Stomach smooth muscle (tissue), 2 donors: Measurements from ENCODE around the gene COQ9.
"Not testable (repeated sequence)": the region's sequence is repeated elsewhere in the genome, so short reads cannot be mapped to it uniquely, and the experiment has no call there.

Source experiments
- H3K27ac ChIP-seq: one replicate; pipeline ENCODE4 v1.7.0; 2013; ENCODE audit warnings: mild to moderate bottlenecking, low read length, inconsistent platforms
- H3K27me3 ChIP-seq, 2 donors: one replicate each; pipeline ENCODE4 v1.7.0; 2013; ENCODE audit warnings: low read length in 2 of 2; ENCODE audit not compliant: insufficient read depth in 2 of 2, control insufficient read depth in 1 of 2
- H3K36me3 ChIP-seq, 2 donors: one replicate each; pipeline ENCODE4 v1.7.0; 2013; ENCODE audit warnings: low read length in 2 of 2; ENCODE audit not compliant: control insufficient read depth in 2 of 2, insufficient read depth in 2 of 2
- H3K4me1 ChIP-seq: one replicate; pipeline ENCODE4 v1.7.0; 2013; ENCODE audit warnings: low read length; ENCODE audit not compliant: control insufficient read depth, insufficient read depth
- H3K4me3 ChIP-seq, 2 donors: one replicate each; pipeline ENCODE4 v1.7.0; 2013; ENCODE audit warnings: low read length in 2 of 2
- H3K9ac ChIP-seq, 2 donors: one replicate each; pipeline ENCODE4 v1.7.0; 2013; ENCODE audit warnings: low read length in 2 of 2, mild to moderate bottlenecking in 1 of 2
- H3K9me3 ChIP-seq, 2 donors: one replicate each; pipeline ENCODE4 v1.7.0; 2013; ENCODE audit warnings: low read length in 2 of 2; ENCODE audit not compliant: control insufficient read depth in 2 of 2
- donor health status: healthy.
- donor health status: Pancreatic carcinoma.

The COQ9 gene

GRCh38 chr16:57486858-57487834 lies 39.9 kb downstream of the COQ9 start:
- Histone ChIP-seq H3K9me3 (no peaks in the 10 kb centered on the region), H3K9ac (peak overlapping the region; percentile 51 to 60), H3K4me3 (peak overlapping the region; percentile 73 to 87)

GRCh38 chr16:57489229-57489628 lies 42.0 kb downstream of the COQ9 start:
- no peak overlapping the region for H3K27ac ChIP-seq
- H3K9ac ChIP-seq: no peak overlapping the region
- no peaks in the 10 kb centered on the region for H3K36me3 ChIP-seq
- no peak overlapping the region for H3K4me3 ChIP-seq
- no peaks in the 10 kb centered on the region for H3K9me3 ChIP-seq
- H3K27me3 ChIP-seq: no peaks in the 10 kb centered on the region
- H3K4me1 ChIP-seq: peaks cover 22% of the 10 kb centered on the region

More at GRCh38 chr16:57486858-57487834, 39.9 kb downstream of the COQ9 start:
- peaks cover 22% of the 10 kb centered on the region for H3K4me1 ChIP-seq
- no peaks in the 10 kb centered on the region for H3K36me3 ChIP-seq
- no peaks in the 10 kb centered on the region for H3K27me3 ChIP-seq
- no peak overlapping the region for H3K27ac ChIP-seq

- no peak overlapping the region for H3K4me3 ChIP-seq
- H3K4me1 ChIP-seq: no peaks in the 10 kb centered on the region
- H3K36me3 ChIP-seq: no peaks in the 10 kb centered on the region
- H3K9ac ChIP-seq: no peak overlapping the region
- no peak overlapping the region for H3K27ac ChIP-seq
- H3K27me3 ChIP-seq: no peaks in the 10 kb centered on the region
- no peaks in the 10 kb centered on the region for H3K9me3 ChIP-seq
Observed at GRCh38 chr16:57493767-57494166, 46.5 kb downstream of the COQ9 start.

GRCh38 chr16:57497121-57497520 lies 49.8 kb downstream of the COQ9 start:
- no peak overlapping the region for H3K27ac ChIP-seq
- H3K9ac ChIP-seq: no peak overlapping the region
- H3K27me3 ChIP-seq: no peaks in the 10 kb centered on the region
- no peaks in the 10 kb centered on the region for H3K9me3 ChIP-seq
- H3K4me1 ChIP-seq: no peaks in the 10 kb centered on the region
- no peaks in the 10 kb centered on the region for H3K36me3 ChIP-seq
- no peak overlapping the region for H3K4me3 ChIP-seq

- Histone ChIP-seq H3K27ac (no peak overlapping the region), H3K4me3 (no peak overlapping the region), H3K9ac (no peak overlapping the region), H3K9me3 (no peaks in the 10 kb centered on the region), H3K36me3 (no peaks in the 10 kb centered on the region), H3K27me3 (no peaks in the 10 kb centered on the region), H3K4me1 (no peaks in the 10 kb centered on the region)
Observed at GRCh38 chr16:57498031-57498430, 50.8 kb downstream of the COQ9 start.

GRCh38 chr16:57499941-57500340 lies 52.7 kb downstream of the COQ9 start:
- H3K9me3 ChIP-seq, H3K36me3 ChIP-seq, H3K27me3 ChIP-seq, H3K4me1 ChIP-seq, H3K4me3 ChIP-seq, H3K27ac ChIP-seq, H3K9ac ChIP-seq: not testable (repeated sequence)

GRCh38 chr16:57500578-57501111 lies 53.4 kb downstream of the COQ9 start:
- Histone ChIP-seq H3K9me3 (no peaks in the 10 kb centered on the region), H3K27me3 (no peaks in the 10 kb centered on the region), H3K27ac (no peak overlapping the region), H3K36me3 (no peaks in the 10 kb centered on the region), H3K9ac (no peak overlapping the region), H3K4me1 (no peaks in the 10 kb centered on the region), H3K4me3 (no peak overlapping the region)

- Histone ChIP-seq H3K4me1 (no peaks in the 10 kb centered on the region), H3K9ac (no peak overlapping the region), H3K36me3 (no peaks in the 10 kb centered on the region), H3K27ac (no peak overlapping the region), H3K9me3 (no peaks in the 10 kb centered on the region), H3K4me3 (no peak overlapping the region), H3K27me3 (no peaks in the 10 kb centered on the region)
Observed at GRCh38 chr16:57501492-57501891, 54.2 kb downstream of the COQ9 start.

GRCh38 chr16:57502048-57502775 lies 54.9 kb downstream of the COQ9 start:
- no peak overlapping the region for H3K9ac ChIP-seq
- H3K9me3 ChIP-seq: no peaks in the 10 kb centered on the region
- H3K4me1 ChIP-seq: no peaks in the 10 kb centered on the region
- H3K27ac ChIP-seq: no peak overlapping the region
- H3K36me3 ChIP-seq: no peaks in the 10 kb centered on the region
- H3K4me3 ChIP-seq: no peak overlapping the region
- no peaks in the 10 kb centered on the region for H3K27me3 ChIP-seq

GRCh38 chr16:57503366-57503765 lies 56.1 kb downstream of the COQ9 start:
- Histone ChIP-seq H3K9ac (no peak overlapping the region), H3K36me3 (no peaks in the 10 kb centered on the region), H3K27ac (no peak overlapping the region), H3K9me3 (no peaks in the 10 kb centered on the region), H3K4me3 (no peak overlapping the region), H3K4me1 (no peaks in the 10 kb centered on the region), H3K27me3 (no peaks in the 10 kb centered on the region)
